ENCODE measurements around the gene PPP1R1B. TPM values are rescaled to one million over a fixed set of nuclear protein-coding genes. Genes with fewer than 3 reads are reported as not detected.

PPP1R1B gene
- total RNA-seq, 1 donor from 2014 or later: 9.3 TPM

DNA sequence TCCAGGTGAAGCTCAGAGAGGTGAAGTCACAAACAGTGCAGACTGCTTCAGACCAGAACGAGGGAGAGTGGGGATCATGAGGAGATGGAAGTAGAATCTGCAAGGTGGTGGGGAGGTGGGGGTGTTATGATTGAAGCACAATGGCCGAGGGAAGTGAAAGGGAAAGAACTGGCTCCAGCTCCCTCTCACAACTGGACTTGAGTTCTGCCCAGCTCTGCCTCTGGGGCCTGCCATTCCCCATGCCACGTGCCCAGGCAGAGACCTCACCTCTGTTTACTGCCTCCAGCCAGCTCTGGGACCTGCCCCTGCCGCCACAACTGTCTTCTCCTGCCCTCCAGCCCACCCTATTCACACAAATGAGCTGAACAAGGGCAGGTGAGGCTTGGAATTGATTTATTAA lies 44.0 kb downstream of the PPP1R1B start:
- TF ChIP-seq, protein P1, sequence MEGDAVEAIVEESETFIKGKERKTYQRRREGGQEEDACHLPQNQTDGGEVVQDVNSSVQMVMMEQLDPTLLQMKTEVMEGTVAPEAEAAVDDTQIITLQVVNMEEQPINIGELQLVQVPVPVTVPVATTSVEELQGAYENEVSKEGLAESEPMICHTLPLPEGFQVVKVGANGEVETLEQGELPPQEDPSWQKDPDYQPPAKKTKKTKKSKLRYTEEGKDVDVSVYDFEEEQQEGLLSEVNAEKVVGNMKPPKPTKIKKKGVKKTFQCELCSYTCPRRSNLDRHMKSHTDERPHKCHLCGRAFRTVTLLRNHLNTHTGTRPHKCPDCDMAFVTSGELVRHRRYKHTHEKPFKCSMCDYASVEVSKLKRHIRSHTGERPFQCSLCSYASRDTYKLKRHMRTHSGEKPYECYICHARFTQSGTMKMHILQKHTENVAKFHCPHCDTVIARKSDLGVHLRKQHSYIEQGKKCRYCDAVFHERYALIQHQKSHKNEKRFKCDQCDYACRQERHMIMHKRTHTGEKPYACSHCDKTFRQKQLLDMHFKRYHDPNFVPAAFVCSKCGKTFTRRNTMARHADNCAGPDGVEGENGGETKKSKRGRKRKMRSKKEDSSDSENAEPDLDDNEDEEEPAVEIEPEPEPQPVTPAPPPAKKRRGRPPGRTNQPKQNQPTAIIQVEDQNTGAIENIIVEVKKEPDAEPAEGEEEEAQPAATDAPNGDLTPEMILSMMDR (IDR thresholded peaks at IDR 0.05): no peak
- TF ChIP-seq POLR2AphosphoS5 (IDR thresholded peaks at IDR 0.05; ENCODE audit: insufficient read depth in 1 of 2, low read depth in 1 of 2): no peak
- no peak for TF ChIP-seq POLR2A (IDR thresholded peaks at IDR 0.05)
- intact Hi-C loops (cut with DNase I): no loop called here
- no peaks in the 10 kb centered on the region for H3K36me3 ChIP-seq
- no peak for DNase-seq (ENCODE audit: extremely low spot score in 2 of 2)
- no peak overlapping the region for H3K27ac ChIP-seq
- no peak overlapping the region for H3K4me3 ChIP-seq
- H3K4me1 ChIP-seq: peaks cover 56% of the 10 kb centered on the region
- no peaks in the 10 kb centered on the region for H3K27me3 ChIP-seq
- H3K9me3 ChIP-seq: no peaks in the 10 kb centered on the region

DNA sequence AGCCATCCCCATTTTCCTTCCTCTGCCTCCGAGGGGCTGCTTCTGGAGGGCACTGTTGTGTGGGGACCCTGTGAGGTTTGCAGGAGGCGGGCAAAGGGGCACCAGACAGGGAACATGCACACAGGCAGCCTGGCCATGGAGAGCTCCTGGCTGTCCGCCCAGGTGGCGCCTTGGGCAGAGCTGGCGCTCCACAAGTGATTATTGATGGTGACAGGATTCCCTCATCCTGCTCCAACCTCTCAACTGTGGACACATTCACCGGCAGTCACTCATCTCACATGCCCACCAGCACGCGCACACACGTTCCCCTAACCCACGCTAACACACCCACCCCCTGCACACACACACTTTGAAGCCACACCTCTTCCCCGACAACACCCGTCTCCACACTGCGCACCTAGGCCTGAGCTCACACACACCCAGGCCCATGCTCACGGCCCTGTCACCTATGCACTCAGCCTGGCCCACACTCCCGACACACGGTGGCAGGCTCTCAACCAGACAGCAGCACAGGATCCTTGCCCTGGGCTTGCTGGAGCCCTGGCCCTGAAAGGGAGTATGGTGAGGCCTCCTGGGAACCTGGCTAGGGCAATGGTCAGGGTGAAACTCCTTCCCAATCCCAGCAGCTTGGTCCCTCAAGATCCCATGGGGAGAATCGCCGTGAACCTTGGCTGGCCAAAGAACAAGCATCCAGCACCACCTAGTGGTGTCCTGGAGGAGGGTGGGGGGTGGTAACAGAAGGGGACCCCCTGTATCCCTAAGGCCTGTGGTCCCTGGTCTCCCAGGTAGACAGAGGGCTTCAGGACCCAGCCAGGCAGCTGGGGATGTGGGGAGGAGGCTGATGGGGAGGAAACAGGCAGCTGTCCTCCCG lies 45.1 kb downstream of the PPP1R1B start:
- peaks cover 57% of the 10 kb centered on the region for H3K4me1 ChIP-seq
- no peaks in the 10 kb centered on the region for H3K9me3 ChIP-seq
- DNase-seq (ENCODE audit: extremely low spot score in 2 of 2): no peak
- H3K27ac ChIP-seq: no peak overlapping the region
- no peaks in the 10 kb centered on the region for H3K27me3 ChIP-seq
- peaks cover 0 to 2% of the 10 kb centered on the region in 2 donors for H3K36me3 ChIP-seq
- H3K4me3 ChIP-seq: no peak overlapping the region
- TF ChIP-seq POLR2AphosphoS5 (IDR thresholded peaks at IDR 0.05; ENCODE audit: insufficient read depth in 1 of 2, low read depth in 1 of 2) (no peak), POLR2A (IDR thresholded peaks at IDR 0.05) (no peak)
- TF ChIP-seq, protein P1 (IDR thresholded peaks at IDR 0.05): peak in 2 of 3 experiments; percentile 25 to 35
- intact Hi-C loops (cut with DNase I): no loop called here

DNA sequence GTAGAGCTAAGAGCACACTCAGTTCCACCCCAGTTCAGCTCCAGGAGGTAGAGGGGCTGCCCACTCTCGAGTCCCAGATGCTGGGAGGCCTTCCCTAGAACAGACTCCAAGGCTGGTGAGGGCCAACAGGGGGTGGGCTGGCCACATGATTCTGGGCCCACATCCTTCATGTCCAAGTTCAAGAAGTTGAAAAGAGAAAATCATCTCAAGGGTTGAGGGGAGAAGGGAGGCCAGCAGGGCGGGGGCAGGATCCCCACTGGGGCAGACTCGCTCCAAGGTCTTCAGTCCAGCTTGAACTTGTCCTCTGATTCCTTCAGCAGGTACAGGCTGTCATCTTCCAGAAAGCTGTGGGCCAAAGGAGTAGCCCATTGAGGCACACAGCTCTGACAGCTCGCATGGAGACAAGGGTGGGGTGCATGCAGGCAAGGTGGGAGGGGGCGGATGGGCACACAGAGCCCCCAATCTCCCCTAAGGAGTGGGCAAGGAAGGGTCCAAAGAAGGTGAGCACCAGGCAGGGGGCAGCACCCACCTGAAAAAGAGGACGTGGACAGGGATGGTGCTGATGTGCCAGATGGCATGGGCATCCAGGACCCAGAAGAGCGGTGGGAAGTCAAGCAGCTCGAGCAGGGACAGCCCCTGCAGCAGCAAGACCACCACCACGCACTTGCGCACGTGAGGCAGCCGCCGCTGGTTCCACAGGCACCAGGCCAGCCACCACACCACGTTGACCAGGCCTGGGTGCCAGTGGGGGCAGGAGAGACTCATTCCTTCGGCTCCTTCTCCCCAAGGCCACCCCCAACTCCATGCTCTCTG lies 46.0 kb downstream of the PPP1R1B start:
- Histone ChIP-seq H3K27me3 (no peaks in the 10 kb centered on the region), H3K4me1 (peaks cover 51% of the 10 kb centered on the region), H3K4me3 (no peak overlapping the region), H3K9me3 (no peaks in the 10 kb centered on the region), H3K36me3 (peaks cover 0 to 4% of the 10 kb centered on the region in 2 donors), H3K27ac (no peak overlapping the region)
- no peak for DNase-seq (ENCODE audit: extremely low spot score in 2 of 2)
- intact Hi-C loops (cut with DNase I): no loop called here
- TF ChIP-seq POLR2A (IDR thresholded peaks at IDR 0.05) (no peak), POLR2AphosphoS5 (IDR thresholded peaks at IDR 0.05; ENCODE audit: insufficient read depth in 1 of 2, low read depth in 1 of 2) (no peak)
- TF ChIP-seq, protein P1 (IDR thresholded peaks at IDR 0.05): no peak

DNA sequence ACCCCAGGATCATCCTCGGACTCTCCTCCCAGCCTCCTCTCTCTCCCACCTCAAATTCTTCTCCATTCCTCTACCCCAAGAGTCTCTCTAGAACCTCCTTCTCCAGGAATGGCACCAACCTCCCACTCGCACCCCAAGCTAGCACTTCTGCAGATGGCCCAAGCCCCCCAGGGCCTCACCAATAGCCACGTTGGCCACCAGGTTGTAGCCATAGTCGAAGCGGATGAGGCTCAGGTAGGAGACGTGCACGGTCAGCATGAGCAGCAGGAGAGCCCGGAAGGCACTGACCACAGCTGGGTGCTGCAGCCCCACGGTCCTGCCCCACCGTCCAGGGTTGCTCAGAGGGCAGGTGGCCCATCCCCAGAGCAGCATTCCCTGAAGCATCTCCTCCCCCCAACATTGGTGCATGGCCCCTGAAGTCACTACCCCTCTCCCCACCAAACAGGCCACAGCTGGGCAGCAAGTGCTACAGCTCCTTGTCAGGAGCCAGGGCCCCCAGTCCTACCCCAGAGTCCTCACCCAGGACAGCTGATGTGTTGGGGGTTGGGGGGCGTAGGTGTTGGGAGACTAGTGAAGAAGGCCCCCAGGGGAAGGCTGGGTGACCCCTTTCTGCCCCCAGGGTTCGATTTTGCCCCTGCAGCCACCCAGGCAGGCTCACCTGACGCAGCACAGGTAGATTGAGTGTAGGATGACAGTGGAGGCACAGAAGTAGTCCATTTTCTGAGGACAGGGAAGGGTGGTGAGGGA lies 46.8 kb downstream of the PPP1R1B start:
- H3K4me3 ChIP-seq: no peak overlapping the region
- no peak overlapping the region for H3K27ac ChIP-seq
- no peaks in the 10 kb centered on the region for H3K9me3 ChIP-seq
- H3K4me1 ChIP-seq: peaks cover 43% of the 10 kb centered on the region
- no peaks in the 10 kb centered on the region for H3K27me3 ChIP-seq
- H3K36me3 ChIP-seq: peaks cover 0 to 4% of the 10 kb centered on the region in 2 donors
- intact Hi-C loops (cut with DNase I): no loop called here
- DNase-seq (ENCODE audit: extremely low spot score in 2 of 2): no peak
- TF ChIP-seq, protein P1 (IDR thresholded peaks at IDR 0.05): no peak
- no peak for TF ChIP-seq POLR2AphosphoS5 (IDR thresholded peaks at IDR 0.05; ENCODE audit: insufficient read depth in 1 of 2, low read depth in 1 of 2)
- no peak for TF ChIP-seq POLR2A (IDR thresholded peaks at IDR 0.05)

Measured in vagina (tissue), 2 donors.